LNCaP clone FGC (cell line): ENCODE results near the gene MAPK8IP1.

Experiments used
- DNase-seq: peaks from one replicate; pipeline ENCODE4 v3.0.0-alpha.2; 2011; ENCODE audit warnings: low read depth
- H3K4me3 ChIP-seq: 2 replicates; pipeline ENCODE4 v1.5.1; 2011; ENCODE audit warnings: mild to moderate bottlenecking, low read depth, low read length, control low read depth
- TF ChIP-seq, protein P1 (sequence below): IDR thresholded peaks from 2 replicates; pipeline ENCODE4 v1.5.1; 2012; ENCODE audit warnings: mild to moderate bottlenecking; ENCODE audit not compliant: control insufficient read depth, insufficient read depth; ENCODE audit errors: extremely low read depth

MAPK8IP1 gene

DNA sequence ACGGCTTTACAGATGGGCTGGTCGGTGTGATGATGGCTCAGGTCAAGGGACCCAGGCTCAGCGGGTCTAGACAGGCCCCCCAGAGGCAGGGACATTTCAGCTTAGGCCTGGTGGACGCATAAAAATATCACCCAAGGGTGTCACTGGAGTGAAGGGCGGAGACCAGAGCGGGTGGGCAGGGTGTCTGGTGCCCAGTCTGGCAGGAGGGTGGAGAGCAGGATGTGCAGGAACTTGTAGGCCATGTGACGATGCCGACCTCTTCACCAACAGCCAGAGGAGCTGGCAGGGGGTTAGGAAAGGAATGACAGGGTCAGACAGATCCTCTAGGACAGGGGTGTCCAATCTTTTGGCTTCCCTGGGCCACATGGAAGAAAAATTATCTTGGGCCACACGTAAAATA is 4.5 kb downstream of the MAPK8IP1 start:
- H3K4me3 ChIP-seq: no peak overlapping the region
- TF ChIP-seq, protein P1, sequence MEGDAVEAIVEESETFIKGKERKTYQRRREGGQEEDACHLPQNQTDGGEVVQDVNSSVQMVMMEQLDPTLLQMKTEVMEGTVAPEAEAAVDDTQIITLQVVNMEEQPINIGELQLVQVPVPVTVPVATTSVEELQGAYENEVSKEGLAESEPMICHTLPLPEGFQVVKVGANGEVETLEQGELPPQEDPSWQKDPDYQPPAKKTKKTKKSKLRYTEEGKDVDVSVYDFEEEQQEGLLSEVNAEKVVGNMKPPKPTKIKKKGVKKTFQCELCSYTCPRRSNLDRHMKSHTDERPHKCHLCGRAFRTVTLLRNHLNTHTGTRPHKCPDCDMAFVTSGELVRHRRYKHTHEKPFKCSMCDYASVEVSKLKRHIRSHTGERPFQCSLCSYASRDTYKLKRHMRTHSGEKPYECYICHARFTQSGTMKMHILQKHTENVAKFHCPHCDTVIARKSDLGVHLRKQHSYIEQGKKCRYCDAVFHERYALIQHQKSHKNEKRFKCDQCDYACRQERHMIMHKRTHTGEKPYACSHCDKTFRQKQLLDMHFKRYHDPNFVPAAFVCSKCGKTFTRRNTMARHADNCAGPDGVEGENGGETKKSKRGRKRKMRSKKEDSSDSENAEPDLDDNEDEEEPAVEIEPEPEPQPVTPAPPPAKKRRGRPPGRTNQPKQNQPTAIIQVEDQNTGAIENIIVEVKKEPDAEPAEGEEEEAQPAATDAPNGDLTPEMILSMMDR: no peak
- DNase-seq: no peak

DNA sequence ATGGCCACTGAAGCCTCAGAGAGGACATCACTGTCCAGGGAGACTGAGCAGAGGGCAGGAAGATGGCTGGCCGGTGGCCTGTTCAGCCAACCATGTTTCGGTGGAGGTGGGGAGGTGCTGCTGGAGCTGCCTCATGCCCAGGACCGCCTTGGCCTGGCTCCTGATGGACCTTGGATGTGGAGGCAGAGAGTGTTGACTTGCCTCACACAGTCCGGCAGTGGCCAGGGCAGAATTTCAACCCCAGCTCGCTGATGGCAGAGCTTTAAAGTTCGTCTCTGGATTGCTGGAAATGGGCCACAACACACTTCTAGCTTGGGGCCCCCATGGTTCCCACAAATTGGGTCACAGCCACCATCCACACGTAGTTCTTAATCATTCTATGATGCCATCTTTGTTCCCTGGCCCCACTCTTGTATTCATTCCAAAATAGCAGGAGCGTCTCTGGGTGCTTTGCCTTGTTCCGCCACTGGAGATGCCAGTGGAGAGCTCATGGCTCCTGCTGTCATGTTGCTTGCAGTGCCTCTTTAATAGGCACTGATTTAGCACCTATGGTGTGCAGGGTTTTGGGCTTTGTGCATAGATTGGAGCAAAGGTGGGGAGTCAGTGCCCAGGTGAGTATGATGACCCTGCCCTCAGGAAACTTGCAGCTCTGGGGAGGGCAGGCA is 5.6 kb downstream of the MAPK8IP1 start:
- TF ChIP-seq, protein P1: no peak
- H3K4me3 ChIP-seq: no peak overlapping the region
- DNase-seq: no peak

DNA sequence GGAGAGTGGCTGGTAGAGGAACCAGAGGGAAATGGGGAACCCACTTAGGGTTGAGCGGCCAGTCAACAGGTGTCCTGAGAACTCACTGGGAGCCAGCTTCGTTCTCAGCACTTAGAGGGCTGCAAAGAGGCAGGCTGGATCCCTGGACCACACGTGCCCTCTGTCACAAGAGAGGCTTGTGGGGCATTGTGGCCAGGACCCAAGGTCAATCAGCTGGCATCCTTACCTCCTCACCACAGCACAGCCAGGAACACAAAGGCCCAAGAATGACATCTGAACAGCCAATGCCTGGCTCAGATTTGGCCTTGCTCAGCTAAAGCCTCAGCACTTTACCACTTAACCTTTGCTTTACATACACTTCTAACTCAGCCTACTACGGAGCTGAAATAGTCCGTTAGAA is 7.4 kb downstream of the MAPK8IP1 start:
- no peak overlapping the region for H3K4me3 ChIP-seq
- TF ChIP-seq, protein P1: no peak
- DNase-seq: no peak

DNA sequence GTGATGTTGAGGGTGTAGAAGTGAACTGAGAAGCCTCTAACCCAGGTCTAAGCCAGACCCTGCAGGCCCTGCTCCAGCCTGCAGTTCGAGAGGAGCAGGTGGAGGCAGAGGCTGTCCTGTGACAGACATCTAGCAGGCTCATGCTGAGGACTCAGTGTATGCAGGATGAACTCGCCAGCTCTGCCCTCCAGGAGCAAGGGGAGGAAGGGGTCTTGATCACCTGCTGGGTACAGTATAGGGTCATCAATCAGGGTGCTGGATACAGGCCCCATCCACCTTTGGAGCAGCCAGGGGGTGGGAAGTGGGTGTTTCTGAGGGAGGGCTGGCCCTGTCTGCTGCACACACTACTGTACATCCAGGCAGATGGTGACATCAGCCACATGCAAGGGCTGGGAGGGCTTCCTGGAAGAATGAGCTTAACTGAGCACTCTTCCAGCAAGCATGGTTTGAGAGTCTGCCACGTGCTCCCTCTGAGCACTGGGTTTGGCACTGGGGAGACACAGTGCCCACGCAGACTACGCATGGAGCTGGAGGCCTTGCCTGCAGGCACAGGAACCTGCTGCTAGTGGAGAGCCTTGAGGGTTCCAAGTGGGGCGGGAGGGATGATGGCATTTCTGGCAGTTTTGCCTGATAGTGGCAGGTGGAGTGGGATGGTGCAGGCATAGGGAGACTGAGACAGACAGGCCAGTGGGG is 9.2 kb downstream of the MAPK8IP1 start:
- TF ChIP-seq, protein P1: no peak
- H3K4me3 ChIP-seq: no peak overlapping the region
- no peak for DNase-seq

DNA sequence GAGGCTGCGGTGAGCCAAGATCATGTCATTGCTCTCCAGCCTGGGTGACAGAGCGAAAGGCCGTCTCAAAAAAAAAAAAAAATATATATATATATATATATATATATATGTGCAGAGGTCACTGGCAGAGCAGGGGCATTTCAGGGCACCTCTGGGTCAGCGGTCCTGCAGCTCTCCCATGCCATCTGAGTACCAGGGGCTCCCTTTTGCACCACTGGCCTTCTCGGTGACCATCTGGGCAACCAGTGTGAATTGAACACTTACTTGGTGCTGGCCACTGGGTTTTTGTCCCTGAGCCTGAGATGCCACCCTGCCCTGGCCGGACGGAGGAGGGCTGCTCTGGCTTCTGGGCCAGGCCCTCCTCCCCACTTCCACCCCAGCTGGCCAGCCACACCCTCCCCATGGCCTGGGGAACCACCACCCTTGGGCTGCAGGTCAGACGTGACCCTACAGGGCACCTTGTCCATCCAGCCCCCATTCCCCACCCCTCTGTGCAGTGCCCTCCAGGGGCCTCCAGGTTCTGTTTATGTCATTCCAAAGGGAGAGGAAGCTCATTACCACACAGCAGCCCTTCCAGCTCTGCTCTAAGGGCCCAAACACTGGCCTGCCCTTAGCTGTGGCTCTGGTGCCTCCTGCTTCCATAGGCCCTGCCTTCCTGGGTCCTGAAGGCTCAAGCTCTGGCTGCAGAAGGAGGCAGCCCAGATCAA is 10.3 kb downstream of the MAPK8IP1 start:
- DNase-seq: no peak
- TF ChIP-seq, protein P1: no peak
- no peak overlapping the region for H3K4me3 ChIP-seq

DNA sequence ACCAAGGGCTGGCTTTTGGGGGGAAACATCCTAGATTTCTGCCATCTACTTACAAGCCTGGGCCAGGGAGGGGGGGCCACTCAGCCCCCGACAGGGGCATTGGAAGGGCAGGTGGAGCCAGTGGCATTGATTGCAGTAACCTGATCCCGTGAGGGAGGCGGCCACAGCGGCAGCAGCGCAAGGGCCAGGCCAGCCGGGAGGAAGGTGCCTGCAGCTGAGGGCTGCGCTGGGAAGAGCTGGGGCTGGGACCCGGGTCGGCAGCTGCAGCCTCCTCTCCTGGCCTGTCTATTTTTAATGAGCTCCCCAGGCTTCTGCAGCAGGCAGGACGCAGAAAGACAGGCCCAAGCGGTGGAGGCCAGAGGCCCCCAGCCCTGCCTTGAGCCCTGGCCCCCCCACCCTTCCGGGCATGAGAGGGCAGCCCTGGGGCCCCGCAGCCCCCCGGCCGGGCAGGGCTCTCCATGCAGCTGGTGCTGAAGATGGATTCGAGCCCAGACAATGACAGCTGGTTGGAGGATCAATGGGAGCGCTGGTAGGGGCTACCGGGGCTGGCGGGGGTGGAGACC is 11.1 kb downstream of the MAPK8IP1 start:
- no peak for DNase-seq

More for the DNA sequence above, 11.1 kb downstream of the MAPK8IP1 start:
- no peak overlapping the region for H3K4me3 ChIP-seq
- TF ChIP-seq, protein P1: no peak
